HG02970 (cell line): ENCODE measurements around the gene DBH.
"Not testable (repeated sequence)": the region's sequence is repeated elsewhere in the genome, so short reads cannot be mapped to it uniquely, and the experiment has no call there.

Experiments used
- ATAC-seq: cut with Tn5 transposase; IDR thresholded peaks from one replicate; pipeline ENCODE4 v1.9.1; 2021; ENCODE audit warnings: mild to moderate bottlenecking, moderate library complexity, moderate number of reproducible peaks; ENCODE audit not compliant: unreplicated experiment, low FRiP score

DBH gene

DNA sequence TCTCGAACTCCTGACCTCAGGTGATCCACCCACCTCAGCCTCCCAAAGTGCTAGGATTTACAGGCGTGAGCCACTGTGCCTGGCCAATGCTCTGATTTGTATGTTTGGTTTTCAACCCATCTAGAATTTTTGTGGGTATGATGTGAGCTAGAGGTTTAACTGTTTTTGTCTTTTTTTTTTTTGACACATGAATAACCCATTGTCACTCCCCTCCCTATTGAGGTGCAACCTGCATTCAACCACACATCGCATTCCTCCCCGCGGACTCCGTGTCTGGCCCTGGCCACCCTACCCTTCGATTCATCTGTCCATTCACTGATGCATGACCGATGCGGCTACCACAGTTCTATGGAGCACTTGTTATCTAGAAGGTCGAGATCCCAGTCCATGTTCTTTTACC, 17.4 kb upstream of the DBH start:
- ATAC-seq, result no peak

DNA sequence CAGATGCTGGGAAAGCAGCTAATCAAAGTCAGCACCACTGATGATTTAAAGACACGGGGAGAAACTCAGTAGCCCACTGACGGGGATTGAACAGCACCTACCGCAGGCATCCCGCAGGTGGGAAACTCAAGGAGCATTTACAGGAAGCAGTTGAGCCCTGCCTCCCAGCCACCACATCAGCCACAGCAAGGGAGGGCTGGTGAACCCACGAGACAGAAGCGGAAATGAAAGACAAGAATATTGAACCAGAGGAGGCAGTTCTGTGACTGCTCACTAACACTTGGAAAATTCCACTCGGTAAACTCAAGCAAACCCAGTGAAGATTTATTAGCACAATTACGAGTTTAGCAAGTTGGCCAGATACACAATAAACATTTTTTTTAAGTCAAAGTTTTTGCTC, 16.4 kb upstream of the DBH start:
- no peak for ATAC-seq

DNA sequence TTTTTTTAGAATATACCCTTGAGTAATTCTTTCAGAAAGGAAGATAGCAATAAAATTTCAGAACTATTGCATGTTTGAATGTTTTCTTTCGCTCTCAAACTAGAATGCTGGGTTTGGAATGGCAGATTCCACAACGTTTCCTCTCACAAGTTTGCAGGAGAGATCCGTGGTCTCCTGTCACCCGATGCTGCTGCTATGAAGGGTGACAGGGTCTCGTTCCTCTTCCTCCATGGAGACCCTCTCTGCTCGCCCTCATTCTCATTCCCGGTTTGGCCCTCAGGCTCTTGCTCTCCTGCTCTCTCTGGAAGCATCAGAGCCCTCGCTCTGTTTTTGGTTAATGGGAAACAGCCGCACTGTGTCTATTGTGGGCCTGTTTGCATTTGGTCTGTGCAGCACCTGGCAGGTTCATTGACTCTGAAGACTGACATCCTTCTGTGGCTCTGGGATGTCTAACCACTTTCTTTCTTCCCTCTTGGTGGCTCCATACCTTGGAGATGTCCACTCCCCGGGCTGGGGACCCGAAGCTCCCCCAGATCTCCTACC, 14.4 kb upstream of the DBH start:
- ATAC-seq, result no peak

DNA sequence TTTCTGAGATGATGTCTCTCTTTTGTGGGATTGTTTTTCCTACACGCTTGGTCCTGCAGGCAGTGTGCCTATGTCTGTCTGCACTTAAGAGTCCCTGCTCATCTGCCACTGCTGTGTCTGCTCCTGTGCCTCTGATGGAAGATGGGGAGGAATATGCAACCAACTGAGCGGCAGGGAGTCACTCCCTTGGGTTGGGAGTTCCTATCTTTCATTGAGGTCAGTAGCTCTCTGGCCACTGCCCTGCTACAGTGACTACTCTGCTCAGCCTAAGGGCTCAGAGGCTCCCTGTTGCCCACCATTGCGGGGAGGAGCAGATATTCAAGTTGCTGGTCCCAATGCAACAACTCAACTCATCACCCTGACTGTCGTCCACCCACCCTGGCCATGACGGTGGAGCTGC, 13.6 kb upstream of the DBH start:
- ATAC-seq, result no peak

DNA sequence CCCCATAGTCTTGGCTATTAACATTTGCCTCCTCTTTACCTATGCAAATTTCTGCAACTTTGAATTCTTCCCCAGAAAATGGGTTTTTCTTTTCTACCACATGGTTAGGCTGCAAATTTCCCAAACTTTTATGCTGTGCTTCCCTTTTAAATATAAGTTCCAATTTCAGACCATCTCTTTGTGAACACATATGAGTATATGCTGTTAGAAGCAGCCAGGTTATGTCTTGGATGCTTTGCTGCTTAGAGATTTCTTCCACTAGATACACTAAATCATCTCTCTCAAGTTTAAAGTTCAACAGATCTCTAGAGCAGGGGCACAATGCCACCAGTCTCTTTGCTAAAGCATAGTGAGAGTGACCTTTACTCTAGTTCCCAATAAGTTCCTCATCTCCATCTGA, 10.2 kb upstream of the DBH start:
- not testable (repeated sequence) for ATAC-seq

DNA sequence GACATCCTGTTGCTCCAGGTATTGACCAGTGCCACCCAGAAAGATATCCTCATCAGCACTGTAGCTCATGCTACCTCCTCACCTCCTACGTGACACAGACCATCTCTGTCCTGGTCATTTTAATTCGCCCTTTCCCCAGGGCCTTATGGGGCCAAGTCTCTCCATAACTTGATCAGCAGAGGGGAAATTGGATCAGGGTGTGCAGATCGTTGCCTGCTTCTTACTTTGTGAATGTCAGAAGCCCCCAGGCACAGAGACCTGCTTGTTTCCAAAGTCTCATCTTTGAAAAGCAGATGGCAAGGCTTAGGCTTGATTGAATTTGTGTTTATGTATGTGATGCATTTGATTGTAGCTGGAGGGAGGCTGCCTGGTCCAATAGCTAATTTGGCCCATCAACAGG, 8.8 kb upstream of the DBH start:
- no peak for ATAC-seq

DNA sequence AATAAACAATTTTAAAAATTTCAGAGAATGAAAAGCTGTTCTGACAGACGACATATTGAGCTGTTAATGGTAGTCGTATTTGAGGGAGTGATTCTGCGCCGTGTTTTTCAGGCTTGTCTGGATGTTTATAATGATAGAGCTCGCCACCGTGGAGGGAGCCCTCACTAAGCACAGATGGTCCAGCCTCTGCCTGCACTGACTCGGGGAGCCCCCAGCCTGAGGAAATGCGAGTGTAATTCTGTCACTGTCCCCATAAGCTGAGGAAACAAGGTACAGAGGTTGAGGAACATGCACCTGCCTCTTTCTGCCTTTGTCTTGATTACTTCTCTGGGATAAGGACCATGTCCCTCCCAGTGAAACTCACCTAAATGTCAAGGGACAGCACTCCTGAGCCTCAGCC, 7.4 kb upstream of the DBH start:
- no peak for ATAC-seq

DNA sequence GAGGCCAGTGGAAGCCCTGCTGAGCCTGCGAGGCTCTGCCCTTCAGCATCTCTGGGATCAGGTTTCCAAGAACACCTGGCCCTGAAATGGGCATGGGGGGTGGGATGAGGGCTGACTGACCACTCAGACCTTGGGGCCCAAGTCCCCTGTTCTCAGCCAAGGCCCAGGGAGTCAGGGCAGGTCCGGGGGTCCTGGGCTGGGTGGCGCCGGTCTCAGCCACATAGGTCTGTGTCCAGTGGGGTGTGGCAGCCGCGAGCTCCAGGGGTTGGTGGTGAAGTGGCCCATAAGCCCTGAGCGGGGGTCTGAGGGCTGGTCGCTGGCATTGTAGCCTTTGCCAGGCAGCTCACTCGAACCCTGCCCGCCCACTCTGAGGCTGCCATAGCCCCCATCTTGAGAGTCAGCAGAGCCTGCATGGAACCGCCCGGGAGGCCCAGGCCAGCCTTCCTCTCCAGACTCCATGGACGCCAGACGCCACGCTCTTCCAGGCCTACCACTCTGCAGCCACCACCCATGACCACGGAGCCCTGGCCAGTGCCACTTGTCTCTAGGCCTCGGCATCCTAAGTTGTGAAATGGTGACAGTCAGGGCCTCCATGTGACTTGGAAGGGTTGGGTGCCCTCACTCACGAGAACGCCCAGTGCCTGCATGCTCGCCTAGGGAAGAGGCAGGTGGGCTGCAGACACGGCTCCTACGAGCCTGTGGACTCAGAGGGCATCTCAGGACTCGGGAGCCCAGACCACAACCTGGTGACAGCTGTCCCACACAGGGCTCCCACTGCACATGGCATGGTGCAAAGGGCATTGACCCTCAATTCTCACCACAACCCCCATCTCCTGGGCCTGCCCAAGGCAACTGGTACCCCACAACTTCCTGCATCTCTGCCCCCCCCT, 6.7 kb upstream of the DBH start:
- no peak for ATAC-seq

DNA sequence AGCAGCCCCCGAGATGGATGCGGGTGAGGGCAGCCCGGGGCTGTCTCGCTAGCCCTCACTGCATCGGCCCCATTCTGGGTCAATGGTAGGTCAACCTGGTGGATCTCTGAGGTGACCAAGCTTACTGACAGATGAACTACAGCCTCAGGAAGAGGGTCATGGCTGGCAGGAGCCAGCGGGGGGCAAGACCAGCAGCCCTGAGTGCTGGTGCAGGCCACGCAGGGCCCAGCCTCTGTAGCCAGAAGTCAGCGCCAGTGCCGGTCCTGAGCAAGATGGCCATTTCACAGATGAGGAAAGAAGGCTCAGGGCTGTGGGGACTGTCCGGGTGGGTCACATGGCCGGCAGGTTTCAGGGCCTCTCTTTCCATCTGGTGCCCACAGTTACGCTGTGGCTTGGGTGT, 5.1 kb upstream of the DBH start:
- no peak for ATAC-seq

DNA sequence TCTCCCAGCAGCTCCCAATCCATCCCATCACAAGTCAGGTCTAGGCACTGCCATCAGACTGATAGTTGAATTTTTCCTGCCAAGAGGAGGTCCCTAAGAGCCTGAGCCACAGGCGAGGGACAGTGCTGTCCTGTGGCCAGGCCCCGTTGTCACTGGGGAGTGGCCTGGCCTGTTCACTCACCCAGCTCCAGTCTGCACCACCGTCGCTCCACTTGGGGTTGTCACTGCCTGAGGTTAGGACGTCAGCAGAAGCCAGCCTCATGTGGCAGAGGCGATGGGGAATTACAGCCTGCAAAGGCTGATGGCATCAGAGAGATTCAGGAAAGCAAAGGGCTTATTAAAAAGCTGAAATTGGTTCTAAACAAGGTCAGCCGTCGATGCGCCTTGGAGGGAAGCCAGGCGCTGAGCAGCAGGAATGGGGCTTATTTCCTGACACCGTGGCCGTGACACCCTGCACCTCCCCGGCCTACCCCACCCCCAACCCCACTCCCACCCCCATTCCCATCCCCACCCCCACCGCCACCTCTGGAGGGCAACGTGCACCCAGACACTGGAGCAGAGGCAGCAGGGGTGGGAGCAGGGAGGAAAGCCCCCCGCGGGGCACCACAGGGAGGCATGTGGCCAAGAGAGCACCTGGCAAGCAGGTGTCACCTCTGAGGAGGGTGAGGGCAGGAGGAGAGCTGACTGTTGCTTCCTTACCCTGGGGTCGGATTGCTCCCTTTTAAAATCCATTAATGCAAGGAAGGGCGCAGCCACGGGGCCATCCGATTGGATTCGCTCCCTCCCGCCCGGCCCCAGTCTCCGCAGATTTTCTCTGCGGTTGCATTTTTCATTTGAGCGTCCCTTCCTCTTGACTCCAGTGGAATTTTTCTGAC, 3.1 kb upstream of the DBH start:
- ATAC-seq, result no peak

DNA sequence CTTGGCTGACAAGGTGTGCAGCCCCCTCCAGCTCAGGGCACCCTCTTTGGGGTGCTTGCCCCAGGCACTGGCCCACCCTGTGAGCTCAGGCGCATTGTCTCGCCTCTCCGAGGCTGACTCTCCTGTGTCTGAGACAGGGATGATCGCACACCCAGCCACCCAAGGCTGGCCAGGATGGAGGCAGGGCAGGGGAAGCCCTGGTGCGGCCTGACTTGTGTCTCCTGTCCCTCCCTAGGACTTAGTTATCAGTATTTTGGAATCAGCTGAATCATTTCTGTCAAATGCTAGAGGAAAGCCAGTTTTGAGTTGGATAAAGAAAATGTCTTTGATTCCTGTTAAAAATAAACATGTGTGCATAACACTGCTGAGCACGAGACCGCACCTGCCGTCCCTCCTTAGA, 2.5 kb upstream of the DBH start:
- ATAC-seq, result no peak

DNA sequence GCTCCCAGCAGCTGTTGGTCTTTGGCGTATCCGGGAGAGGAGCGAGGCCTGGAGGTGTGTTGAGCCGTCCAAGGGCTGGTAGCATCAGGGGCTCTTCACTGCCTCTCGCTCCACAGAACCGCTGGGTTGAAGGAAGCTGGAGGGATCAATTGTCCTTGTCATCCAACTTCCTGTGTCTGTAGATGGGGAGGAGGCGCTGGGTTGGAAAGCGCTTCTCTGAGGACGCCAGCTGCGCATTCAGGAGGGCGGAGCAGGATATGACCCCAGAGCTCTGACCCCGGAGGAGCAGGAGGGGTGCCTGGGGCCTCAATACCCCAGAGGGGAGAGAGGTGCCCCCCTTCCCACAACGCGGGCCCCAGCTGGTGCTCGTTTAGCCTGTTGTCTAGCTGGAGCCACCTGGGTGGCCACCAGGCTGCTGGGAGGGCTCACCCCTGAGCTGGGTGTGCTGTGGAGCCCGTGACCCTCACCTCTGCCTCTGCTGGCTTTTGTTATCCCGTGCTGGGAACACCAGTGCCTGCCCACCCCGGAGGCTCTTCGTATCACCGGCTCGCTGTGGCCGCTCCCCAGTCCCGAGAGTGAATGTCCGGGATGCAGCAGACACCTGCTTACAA, 2.0 kb upstream of the DBH start:
- no peak for ATAC-seq

DNA sequence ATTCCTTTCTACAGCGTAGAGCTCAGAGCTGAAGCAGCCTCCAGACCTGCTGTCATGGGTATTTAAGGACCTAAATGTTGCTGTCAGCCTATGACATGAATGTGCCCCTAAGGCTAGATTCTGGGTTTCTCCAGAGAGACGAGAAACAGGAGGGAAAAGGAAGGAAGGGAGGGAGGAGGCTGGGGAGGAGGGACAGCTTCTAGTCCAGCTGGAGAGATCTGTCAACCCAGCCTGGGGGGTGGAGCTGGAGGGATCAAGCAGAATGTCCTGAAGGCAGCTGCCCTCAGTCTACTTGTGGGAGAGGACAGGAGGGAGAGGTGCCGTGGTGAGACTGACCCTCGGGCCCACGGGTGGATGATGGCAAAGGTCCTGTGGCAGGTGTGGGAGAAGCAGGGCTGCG, 1.1 kb upstream of the DBH start:
- ATAC-seq, result no peak

DNA sequence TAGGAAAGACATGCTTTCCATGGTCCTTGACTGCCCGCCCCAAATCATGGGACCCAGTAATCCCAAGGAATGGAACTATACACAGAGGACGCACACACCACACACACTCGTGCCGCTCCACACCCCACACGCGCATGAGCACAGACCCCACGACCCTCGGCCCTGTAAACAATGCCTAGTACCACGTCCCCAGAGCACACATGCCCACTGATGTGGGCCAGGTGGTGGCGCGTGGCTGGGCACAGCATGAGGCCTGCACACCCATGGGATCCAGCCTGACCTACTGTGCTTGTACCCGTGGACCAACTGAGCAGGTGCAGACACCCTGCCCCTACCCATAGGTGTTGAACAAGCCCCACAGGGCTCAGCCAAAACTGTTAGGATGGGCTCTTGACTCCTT, 739 bp downstream of the DBH start:
- no peak for ATAC-seq

DNA sequence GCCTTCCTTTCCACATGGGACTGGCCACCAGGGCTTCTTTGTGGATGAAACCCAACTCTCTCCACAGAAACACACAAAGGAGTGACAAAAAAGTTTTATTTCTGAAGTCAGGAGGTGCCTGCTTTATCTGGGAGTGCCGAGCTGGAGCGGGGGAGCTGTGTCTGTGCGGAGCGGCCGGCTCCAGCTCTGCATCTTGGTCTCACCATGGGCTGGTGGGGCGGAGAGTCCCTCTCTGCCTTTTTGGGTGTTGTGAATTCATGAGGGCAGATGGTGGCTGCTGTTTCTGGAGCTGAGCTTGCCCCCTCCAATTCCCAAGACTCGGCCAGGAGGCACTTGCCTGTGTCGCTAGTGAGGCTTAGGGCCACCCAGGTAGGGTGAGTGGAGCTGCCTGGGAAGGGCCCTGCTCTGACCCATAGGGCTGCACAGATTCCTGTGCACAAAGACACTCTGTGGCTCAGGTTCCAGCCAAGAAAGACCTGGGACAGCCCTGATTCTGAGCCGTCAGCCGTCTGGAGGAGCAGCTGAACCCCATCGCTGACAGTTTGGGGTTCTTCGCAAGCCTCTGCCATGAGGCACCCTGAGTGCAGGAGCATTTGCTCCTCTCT, 1.4 kb downstream of the DBH start:
- no peak for ATAC-seq

DNA sequence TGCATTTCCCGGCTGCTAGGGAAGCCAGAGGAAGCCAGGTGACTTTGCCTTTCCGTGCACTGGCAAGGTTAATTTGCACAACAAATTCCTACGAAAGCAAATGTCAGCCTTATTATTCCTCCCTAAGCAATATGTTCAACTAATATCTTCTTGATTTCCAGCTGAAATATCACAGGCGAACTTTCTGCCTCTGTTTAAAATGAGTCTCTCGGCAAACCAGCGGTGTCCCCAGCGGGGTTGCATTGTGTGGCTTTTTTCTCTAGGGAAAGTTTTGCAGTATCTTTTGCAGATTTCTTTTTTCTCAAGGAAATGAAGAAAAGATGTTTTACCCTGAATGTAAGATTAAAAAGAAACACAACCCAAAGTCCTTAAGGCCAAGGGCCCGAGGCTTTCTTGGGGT, 1.9 kb downstream of the DBH start:
- no peak for ATAC-seq

DNA sequence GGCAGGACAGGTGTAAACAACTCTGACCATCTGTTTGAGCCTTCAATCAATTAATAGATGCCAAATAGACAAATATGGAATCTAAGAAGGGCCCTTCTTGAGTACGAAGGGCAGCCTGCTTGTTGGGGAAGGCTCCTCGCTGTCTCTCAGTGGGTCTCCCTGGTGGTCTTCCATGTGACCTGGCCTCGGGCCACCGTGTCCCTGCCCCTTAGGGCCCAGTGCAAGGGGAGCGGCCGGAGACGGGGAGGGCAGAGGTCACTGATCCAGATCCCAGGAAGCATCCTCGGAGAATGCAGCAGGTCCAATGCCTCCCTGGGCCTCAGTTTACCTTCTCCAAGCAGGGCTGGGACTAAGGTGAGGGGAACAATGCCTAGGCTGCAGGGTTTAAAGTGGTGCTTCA, 2.5 kb downstream of the DBH start:
- no peak for ATAC-seq

DNA sequence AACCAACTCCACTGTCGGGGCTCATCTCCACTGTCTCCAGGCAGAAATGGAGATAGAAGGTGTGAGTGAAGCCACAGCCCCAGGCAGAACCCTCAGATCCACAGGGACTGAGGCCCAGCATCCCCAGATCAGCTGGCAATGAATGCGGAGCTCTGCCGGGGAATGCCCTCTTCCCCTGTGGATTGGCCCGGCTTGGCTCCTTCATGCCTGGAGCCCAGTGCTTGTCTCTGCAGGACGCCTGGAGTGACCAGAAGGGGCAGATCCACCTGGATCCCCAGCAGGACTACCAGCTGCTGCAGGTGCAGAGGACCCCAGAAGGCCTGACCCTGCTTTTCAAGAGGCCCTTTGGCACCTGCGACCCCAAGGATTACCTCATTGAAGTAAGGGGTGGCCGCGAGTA, 3.5 kb downstream of the DBH start:
- ATAC-seq, result no peak

DNA sequence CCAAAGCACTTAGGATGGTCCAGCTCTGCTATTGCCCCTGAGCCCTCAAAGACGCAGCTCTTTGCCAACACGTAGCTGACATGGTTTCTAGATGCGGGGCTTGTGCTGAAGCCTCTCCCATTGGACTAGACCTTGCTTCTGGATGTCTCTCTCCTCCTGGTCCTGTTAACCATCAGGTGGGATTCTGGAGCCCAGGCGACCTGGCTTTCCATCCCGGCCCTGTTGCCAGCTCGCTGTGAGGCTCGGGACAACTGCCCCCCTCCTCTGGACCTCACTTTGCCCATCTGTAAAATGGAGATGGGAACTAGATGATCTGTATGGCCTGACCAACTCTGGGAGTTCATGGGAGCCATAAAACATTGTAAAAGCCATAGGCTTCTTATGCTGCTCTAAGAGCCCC, 4.0 kb downstream of the DBH start:
- ATAC-seq, result no peak

DNA sequence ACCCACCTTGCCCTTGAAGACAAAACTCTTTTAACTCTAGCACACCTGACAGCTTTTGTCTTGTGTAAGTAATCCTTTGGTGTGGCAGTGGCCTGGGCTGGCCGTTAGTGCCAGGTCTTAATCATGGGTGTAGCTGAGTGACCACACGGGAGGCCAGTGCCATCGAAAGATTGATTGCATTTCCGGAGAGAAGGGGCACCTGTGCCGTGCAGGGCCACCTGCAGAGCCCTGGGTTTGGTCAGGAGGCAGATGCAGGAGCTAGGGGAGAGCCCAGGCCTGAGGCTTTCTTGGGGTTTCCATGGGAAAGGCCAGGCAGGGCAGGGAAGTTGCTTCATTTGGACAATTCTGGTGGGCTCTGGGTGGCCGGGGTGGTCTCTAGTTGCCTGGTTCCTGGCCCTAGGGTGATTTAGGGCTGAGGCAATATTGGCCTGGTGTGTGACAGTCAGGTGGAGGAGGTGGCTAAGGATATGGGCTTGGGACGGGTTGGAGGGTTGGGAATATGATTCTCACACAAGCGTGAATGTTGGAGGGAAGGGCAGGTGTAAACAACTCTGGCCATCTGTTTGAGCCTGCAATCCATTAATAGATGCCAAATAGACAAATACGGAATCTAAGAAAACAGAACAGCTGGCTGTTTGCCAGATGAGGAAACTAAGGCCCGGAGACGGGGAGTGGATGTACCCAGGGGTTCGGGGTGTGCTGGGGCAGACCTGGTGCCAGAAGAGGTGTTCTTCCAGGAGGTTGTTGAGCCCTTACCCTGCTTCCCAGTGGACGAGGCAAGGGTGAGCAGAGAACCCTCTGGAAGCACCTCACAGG, 4.6 kb downstream of the DBH start:
- no peak for ATAC-seq
